NK-92 (cell line): ENCODE results near the gene EBF4.

Experiments
- DNase-seq: peaks from one replicate; lab custom pipeline; 2025; ENCODE audit not compliant: unreplicated experiment; lab: John Stamatoyannopoulos, UW

EBF4 gene

DNA sequence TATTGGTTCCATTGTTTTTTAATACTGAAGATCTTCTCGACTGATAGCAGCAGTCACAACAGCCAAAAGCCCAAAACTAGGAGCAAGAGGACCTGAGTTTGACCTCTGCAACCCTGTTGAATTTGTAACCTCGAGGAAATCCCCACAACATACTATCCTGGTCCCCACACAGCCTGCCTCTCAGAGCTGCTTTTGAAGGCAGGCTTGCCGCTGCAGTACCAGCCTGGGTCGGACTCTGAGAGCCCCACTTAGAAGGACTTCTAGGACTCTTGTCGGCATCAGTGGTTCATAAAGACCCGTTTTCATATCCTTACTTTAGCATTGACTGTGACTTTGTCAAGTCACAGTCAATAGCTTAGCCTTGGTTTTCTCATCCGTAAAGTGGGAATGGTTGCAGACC, 49.3 kb downstream of the EBF4 start:
- DNase-seq: no peak

DNA sequence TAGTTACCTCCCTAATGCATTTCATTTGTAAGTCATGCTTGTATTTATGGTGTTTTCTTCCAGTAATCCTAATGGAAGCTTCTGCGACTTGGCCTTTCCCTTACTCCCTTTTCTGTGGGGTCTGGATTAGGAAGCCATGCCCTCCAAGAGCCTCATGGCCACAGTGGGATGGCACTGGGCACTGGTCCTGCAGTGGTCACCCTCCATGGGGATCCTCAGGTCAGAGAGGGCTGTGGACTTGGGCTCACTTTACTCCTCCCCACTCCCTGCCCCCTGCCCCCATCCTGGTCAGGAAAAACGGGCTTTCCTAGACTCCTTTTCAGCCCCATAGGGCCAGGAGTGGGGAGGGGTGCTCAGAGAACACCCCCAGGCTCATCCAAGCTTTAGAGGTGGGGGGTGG, 49.9 kb downstream of the EBF4 start:
- DNase-seq: no peak

DNA sequence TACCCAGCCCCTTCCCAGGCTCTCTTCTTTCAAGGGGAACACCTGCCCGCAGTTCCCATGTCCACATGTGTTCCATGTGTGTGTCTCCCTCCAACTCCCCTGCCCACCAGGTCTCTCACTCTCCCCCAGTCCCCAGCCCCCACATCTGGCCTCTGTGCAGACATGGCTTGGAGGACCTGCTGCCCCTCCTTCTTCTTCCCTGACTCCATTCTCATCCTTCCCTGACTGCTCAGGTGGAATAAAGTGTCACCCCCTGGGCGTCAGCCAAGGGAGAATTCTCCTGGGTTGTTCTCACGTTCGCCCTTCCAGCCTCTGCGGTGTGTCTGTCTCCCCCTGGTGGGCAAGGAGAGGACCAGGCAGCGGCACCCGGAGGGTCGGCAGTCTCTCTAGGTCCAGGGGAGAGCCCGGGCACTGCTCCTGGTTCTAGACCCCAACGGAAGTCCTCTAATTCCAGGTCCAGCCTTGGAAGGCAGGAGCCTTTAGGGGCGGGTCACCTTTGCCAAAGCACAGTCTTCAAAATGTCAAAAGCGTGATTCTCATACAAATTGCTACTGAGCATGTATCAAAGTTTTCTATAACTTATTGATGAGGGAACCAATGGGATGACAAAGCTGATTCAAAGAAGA, 50.5 kb downstream of the EBF4 start:
- no peak for DNase-seq

DNA sequence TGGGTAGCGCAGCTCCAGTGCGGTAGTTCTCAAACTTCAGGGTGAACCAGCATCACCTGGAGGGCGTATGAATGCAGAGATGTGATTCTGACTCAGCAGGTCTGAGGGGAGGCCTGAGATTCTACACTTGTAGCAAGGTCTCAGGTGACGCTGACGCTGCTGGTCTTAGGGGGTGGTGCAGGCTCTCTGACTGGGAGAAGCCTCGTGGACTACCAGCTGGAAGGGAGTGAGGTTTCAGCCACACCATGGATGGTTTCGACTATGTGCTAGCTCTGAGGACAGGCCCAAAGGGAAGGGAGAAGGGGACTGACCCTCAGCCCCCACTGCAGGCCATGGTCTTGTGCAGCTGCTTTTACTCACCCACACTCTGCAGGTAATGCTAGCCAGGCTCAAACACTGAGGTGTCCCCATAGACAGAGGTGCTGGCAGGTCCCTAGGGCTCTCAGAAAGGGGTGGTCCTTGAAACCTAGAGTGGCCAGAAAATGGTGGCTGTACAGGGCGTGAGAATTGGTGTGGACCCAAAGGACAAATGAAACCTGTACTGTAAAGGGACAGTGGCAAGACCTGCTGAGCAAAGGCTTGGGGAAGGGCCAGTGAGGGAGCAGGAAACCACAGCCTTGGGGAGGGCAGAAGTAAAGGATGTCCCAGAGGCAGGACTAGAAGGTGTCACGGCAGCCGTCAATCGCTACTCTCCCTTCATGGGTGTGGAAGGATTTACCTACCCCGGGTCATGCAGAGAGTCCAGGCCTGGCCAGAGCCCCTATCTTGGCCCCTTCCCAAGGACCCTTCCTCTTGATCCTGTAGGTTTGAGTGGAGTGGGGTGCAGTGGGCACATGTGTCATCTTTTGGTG, 52.7 kb downstream of the EBF4 start:
- no peak for DNase-seq

DNA sequence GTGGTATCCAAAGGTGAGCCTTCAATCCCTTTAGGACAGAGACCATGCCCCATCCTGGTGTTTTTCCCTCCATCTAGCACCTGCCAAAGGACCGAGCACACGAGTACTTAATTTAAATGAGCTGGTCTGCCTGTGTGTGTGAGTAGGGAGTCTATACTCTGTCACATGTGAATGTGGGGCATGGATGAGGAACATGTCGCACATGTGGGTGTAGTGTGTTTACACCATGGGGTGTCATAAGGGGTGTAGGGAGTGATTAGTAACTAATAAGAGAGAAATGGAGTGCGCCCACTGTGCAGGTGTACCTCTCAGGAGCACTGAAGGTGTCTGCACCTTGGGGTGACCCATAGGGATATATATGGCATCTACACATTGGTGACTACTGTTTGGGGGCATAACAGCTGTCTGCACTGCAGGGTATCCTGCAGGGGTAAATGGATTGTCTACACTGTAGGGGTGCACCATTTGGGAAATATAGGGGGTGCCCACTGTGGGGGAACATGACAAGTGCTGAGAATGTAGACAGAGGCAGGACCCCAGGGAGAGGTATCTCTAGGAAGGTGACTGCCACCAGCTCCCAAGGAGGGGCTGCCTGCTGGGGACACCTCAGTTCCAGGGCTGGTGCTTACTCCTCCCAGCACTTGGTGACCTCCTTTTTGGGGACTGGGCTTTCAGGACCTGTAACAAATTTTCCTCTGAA, 53.5 kb downstream of the EBF4 start:
- no peak for DNase-seq

DNA sequence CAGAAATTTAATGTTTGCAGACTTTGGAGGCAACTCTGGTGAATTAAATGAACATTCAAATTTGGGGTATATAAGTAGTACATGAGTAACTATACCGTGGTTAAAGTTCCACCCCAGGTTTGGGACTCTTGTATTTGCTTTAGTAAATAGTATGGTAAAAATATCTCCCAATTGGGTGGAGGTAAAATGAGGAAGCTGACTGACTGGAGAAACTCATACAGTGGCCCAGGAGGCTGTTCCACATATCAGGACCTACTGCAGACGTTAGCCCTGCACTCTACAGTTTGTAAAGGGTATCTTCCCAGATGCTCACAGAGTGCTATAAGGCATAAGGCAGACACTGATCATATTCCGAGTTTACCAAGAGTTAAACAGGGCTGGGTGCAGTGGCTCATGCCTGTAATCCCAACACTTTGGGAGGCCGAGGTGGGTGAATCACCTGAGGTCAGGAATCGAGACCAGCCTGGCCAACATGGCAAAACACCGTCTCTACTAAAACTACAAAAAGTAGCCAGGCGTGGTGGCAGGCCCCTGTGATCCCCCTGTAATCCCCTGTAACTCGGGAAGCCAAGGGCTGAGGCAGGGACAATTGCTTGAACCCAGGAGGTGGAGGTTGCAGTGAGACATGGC, 54.2 kb downstream of the EBF4 start:
- no peak for DNase-seq

DNA sequence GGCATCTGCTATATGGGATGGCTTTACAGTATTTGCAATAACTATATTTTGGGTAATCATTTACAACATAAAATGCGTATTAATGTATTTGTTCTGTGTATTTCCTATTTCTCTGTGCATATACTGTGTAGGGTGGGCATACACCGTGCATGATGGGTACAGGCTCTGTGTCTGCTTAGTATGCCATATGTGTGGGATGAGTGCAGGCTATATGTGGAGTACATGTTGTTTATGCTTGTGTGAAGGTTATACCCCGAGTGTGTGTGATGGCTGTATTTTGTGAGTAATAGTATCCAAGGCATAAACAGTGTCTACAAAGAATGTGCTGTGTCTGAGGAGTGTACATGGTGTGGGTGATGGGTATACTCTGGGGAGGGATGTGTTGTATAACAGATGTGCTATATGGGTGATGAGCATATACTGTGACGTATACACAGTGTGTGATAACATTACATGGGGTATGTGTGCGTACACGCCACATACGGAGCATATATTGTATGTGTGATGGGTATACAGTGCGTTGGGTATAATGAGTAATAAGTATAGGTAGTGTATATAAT, 55.2 kb downstream of the EBF4 start:
- no peak for DNase-seq

DNA sequence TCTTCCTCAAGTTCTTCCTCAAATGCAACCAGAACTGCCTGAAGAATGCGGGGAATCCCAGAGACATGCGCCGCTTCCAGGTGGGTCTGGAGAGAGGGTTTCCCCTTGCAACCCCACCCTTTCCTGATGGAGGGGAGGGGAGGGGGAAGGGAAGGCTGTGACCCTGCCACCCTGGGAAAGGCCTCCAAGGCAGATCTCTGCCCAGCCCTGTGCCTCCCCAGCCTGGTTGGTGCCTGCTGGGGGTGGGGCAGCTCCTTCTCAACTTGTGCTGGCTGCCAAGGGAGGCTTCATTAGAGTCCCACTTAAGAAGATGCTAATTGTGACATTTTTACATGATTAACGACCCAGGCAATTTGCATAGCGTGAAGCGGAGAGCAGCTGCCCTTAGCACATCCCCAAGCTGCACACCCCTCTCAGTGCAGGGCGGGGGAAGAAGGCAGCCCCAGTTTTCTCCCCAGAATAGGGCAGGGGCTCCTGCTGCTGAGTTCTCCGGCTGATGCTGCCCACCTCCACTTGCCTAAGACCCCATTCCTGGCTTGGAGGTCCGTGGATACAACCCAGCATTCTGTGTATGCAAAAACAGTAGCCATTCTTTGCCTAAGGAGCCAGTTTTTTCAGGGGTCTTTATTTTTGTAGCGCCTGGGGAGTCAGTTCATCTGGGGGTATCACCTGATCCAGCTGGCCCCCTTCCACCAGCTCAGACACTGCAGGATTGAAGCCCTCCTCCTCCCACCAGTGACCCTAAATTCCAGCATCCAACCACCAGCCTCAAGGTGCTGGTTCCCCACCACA, 56.2 kb downstream of the EBF4 start:
- DNase-seq: no peak

DNA sequence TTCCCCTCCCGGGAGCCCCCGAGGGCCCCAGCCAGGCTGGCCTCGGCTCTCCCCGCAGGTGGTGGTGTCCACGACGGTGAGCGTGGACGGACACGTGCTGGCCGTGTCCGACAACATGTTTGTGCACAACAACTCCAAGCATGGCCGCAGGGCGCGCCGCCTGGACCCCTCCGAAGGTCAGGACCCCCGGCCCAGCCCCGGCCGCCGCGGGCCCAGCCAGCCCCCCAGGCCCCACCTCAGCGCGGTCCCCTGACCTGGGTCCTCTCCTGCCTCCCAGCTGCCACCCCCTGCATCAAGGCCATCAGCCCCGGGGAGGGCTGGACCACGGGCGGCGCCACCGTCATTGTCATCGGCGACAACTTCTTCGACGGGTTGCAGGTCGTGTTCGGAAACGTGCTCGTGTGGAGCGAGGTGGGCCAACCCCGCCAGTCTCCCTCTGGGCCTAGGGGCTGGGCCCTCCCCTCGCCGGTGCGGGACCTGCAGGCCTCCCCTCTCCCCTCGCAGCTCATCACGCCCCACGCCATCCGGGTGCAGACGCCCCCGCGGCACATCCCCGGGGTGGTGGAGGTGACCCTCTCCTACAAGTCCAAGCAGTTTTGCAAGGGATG, 56.9 kb downstream of the EBF4 start:
- no peak for DNase-seq

DNA sequence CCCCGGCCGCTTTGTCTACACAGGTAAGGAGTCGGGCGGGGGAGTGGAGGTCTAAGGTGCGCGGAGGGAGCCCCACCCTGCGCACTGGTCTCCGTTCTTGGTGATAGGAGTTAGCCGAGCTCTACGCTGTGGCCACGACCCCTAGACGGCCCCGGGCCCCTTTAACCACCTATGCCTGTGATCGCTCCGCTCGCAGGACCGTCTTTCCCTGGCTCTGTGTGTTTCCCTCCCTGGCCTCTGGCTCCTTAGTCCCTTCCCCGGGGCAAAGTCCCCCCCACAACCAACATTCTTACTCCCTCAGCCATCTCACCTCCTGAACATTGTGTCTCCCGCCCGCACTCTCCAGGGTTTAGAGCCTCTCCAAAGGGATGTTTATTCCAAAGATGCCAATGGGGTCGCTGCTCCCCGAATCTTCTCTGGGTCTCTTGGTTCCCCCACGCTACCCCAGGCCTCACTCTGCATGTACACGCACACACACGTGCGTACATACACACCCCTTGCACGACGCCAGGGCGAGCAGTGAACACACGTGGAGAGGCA, 57.4 kb downstream of the EBF4 start:
- DNase-seq: no peak

DNA sequence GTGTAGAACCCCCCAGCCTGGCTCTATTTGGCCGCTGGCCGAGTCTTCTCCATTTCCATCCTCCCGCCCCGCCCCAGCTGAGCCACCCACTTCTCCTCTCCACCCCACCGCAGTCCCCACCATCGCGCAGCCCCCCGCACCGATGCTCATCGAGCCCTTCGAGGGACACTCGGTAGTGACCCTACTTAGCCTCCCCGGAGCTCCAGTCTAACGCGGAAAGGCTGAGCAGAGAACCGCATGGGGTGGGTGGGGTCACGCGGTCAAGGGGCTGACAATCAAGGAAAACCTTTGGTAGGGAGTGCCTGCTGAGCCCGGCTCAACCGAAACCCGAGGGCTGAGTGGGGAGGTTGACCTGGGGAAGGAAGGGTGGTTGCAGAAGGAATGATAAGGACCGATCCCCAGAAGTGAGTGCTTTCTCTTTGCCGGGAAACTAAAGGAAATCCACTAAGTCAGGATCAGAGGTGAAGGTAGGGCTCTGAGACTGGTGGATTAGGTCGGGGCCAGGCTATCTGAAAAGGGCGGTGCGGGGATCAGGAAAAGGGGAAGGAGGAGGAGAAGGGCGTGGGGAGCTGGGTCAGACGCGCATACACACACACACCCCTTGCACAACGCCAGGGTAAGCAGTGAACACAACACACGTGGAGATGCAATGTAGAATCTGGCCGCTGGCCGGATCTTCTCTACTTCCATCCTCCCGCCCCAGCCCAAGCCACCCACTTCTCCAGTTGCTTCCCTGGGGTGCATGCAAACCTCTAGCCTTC, 58.1 kb downstream of the EBF4 start:
- no peak for DNase-seq

DNA sequence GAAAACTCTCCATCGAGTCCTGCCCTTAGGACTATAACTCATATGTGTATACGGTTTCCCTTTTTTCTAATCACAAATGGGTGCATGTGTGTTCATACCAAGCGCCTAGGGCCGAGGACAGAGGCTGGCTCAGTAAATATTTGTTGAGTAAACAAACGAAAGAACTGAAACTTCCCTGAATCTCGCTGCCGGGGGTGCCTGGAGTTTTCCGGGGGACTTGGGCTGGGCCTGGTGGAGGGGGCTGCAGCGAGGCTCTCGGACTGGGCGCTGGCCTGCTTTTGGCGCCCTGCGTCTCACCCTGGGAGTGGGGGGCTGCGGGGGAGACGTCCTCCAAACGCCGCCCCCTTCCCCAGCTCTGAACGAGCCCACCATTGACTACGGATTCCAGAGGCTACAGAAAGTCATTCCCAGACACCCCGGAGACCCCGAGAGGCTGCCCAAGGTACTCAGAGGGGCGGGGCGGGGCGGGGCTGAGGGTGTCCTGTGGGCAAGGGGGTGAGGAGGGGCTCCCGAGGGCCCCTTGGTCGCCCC, 58.8 kb downstream of the EBF4 start:
- no peak for DNase-seq

DNA sequence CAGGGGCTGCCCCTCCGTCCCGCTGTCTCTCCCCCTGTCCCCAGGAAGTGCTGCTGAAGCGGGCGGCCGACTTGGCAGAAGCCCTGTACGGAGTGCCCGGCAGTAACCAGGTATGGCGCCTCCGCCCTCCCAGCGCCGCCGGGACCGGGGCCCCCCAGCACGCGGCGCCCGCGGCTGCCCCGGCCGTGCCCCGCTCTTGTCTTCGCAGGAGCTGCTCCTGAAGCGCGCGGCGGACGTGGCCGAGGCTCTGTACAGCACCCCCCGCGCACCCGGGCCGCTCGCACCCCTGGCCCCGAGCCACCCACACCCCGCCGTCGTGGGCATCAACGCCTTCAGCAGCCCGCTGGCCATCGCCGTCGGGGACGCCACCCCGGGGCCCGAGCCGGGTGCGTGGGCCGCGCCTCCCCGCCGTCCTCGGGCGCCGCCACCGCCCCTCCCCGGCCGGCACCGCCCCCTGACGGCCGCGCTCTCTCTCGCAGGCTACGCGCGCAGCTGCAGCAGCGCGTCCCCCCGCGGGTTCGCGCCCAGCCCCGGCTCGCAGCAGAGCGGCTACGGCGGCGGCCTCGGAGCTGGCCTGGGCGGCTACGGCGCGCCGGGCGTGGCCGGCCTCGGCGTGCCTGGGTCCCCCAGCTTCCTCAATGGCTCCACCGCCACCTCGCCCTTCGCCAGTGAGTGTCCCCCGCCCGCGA, 59.4 kb downstream of the EBF4 start:
- DNase-seq: no peak

DNA sequence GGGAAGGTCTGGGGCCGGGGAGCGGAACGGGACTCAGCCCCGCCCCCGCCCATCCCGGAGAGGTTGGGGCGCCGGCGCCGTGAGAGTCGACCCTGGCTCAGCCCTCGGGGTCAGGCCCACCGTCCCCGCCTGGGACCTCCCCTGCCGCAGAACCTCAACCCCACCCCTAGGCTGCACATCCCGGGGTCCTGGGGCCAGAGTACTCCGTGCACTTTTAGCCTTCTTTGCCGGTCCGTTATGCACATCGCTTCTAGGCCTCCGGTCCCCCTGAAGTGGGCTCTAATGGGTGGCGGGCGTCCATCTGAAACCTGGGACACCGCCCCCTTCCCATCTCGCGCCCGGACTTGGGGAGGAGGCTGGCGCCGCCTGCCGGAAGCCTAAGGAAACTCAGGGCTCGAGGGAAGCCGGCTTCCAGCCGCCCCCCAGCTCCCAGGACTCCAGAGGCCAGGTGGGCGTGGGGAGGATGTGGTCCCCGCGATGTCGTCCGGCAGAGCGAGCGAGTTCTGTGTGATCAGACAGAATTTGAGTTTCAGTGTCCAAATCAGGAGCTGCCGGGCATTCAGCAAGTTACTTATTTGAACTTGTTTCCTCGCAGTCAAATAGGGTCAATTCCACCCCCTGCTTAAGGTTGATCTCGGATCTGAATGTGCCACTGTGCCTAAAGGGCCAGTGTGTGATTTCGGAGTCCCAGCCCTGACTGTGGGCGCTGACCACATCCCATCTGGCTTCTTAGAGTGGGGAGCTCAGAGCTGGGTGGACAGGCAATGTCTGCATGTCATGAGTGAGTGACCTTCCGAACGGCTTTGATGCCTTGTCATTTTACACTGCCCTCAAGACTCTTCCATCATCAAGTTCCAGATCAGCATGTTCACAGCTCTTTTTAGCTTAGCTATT, 60.2 kb downstream of the EBF4 start:
- DNase-seq: no peak

DNA sequence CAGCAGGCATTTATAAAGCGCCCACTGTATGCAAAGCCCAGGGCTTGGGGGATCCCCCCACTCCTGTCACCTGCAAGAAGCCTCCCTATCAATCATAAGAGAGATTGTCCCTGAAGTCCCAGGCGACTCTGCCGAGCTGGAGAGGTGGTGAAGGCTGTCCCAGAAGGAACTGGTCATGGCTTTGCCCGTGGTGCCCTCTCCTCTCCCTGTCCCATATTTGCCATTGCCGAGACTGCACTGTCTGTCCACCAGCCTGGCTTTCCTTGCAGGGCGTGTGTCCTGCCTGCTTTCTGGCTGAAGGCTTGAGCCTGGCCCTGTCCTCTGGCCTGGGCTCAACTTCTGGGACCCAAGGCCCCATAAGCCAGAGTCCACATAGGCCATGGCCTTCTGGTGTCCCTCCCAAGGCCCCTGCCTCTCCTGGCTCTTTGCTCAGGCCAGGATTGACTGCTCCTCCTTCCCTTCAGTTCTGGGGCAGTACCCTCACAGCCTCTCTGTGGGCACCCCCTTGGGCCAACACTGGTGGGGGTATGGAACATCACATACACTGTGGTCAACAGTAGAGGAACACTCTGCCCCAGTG, 61.0 kb downstream of the EBF4 start:
- DNase-seq: no peak

DNA sequence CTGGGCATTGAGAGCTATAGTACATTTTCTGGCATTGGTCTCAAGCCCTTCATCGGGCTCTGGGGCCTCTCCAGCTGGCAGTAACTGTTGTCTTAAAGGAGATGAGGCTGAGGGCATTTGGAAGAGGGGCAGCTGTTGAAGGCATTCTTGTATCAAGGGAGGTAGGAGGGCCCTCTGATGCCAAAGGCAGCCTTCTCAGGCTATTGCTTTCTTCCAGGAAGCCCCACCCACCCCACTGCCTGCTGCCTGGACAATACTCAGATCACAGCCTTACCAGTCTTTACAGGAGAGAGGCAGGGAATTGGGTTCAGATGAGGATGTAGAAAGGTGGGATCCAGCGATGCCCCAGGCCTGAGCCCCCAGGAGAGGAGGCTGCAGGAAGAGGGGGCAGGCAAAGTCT, 61.8 kb downstream of the EBF4 start:
- DNase-seq: no peak

DNA sequence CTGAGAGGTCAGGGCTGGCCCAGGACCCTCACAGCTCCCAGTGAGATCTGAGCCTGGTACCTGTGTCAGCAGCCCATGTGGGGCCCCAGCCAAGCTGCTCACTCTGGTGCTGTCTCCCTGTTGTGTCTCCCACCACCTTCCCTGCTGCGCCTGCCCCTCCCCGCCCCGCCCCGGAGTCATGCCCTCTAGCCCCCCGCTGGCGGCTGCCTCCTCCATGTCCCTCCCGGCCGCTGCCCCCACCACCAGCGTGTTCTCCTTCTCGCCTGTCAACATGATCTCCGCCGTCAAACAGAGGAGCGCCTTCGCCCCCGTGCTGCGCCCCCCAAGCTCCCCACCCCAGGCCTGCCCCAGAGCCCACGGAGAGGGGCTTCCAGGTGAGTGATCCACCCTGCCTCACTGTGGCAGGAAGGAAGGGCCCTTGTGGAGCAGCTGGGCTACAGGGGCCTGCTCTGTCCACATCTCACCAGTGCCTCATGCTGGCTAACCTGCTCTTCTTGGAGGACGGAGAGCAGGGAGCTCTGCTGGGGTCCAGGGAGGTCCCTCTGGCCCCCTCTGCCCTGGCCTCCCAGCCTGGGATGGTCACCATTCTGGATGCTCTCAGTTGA, 63.0 kb downstream of the EBF4 start:
- no peak for DNase-seq
